Epithelial cell of esophagus (primary cell): ENCODE measurements around the gene POPDC2.
"Not testable (repeated sequence)": the region's sequence is repeated elsewhere in the genome, so short reads cannot be mapped to it uniquely, and the experiment has no call there.

Experiments used
- DNase-seq: peaks from one replicate; pipeline ENCODE4 v3.0.0; 2010; ENCODE audit warnings: low read depth
- H3K4me3 ChIP-seq: 2 replicates; pipeline ENCODE4 v1.5.1; 2011; ENCODE audit warnings: mild to moderate bottlenecking, low read length, control low read depth
- CTCF ChIP-seq: IDR thresholded peaks from 2 replicates; pipeline ENCODE4 v1.5.1; 2011; ENCODE audit warnings: low read depth, mild to moderate bottlenecking, low read length, control low read depth, inconsistent platforms; ENCODE audit not compliant: insufficient read depth; ENCODE audit errors: missing control alignments

The POPDC2 gene

DNA sequence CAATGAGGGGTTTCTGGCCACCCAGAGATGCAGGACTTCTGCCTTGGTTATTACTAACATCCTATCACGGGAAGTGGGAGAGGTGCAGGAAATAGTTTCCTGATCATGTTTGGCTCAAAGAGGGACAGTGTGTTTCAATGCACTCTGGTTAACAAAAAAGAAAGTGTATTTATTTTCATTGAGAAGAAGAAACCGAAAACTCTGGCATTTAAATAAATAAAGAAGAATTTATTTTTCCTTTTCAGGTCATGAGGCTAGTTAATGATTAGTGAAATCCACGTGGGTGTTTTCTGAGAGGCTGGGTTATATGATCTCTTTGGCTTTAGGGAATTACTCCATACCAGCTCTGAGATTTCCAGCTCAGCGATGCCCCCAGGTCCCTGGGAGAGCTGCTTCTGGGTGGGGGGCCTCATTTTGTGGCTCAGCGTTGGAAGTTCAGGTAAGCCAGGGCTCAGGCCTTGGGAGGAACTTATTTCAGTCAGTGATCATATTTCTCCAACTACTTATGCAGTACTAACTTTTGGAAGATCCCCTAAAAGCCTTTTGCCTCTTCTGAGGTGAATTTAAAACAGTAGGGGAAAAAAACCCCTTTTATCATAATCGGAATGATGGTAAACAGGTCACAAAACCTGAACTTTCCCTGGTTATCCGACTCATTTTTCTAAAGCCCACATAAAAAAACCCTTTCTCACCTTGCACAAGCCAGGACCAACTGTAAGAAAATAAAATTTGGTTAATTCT, 62.7 kb downstream of the POPDC2 start, which contains the start of gene PLA1A:
Gene PLA1A, plus strand, starts transcription at position 338 of the 741 bp plus-strand sequence. Its CDS starts 29 bp downstream, at position 367.
- H3K4me3 ChIP-seq = no peak within 1 kb of the TSS
- TF ChIP-seq CTCF = no peak
- no peak for DNase-seq

DNA sequence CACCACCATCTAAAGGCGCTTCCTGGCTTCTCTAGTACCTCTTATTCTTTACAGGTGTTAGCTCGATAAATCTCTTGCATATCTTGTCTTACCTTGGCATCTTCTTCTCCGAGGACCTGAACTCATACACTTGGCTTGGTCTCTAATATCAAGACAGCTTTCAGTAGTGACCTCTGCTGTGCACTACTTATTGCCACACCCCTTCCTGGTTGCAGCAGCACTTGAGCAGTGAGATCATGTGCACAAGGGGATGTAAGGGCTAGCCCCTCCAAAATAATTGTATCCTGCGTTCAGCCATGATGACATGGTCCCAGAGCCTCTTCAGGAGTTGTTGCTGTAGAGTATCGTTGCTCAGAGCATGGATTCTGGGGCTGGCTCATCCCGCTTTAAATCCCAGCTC, 64.0 kb downstream of the POPDC2 start:
- DNase-seq = no peak
- no peak for TF ChIP-seq CTCF
- no peak overlapping the region for H3K4me3 ChIP-seq

GRCh38 chr3:119595639-119596334, 64.6 kb downstream of the POPDC2 start:
- DNase-seq = peak; percentile 10
- H3K4me3 ChIP-seq = no peak overlapping the region

GRCh38 chr3:119594929-119595328, 65.5 kb downstream of the POPDC2 start:
- H3K4me3 ChIP-seq, DNase-seq: not testable (repeated sequence)

More at GRCh38 chr3:119595639-119596334, 64.6 kb downstream of the POPDC2 start:
- no peak for TF ChIP-seq CTCF

DNA sequence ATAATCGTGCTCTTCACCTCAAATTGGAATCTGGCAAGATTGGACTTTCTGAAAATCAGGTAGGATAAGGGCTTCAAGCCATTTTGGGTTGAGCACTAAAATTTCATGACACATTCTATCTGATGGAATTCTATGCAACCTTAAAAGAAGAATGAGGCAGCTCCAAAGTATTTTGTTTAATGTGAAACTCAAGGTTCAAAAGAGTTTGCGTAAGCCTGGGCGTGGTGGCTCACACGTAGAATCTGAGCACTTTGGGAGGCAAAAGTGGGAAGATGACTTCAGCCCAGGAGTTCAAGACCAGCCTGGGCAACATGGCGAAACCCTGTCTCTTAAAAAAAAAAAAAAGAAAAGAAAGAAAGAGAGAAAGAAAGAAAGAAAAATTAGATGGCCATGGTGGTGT, 66.3 kb downstream of the POPDC2 start:
- no peak for TF ChIP-seq CTCF
- H3K4me3 ChIP-seq = no peak overlapping the region
- DNase-seq = no peak

DNA sequence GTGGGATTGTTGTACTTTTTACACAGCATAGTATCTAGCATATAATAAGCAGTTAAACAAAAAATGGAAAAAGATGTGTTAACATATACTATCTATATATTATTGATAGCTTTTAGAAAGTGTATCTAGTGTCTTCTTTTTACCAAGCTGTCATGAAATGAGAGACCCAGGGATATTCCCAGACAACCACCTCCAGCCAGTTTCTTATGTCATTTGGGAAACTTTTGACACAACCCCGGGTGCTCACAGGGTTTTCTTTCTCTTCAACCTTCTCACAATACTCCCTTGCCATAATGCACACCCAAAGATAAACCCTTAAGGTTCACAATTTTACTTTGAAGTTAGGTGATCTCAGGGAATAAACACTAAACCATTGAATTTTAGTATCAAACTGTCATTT, 67.5 kb downstream of the POPDC2 start:
- DNase-seq = no peak
- no peak for TF ChIP-seq CTCF
- H3K4me3 ChIP-seq = no peak overlapping the region
